Type B pancreatic cell (in vitro differentiated cells): ENCODE results near the gene DOCK4. TPM values are rescaled to one million over a fixed set of nuclear protein-coding genes. Genes with fewer than 3 reads are reported as not detected.

ENCODE experiments used
- DNase-seq: peaks from one replicate; pipeline ENCODE4 v3.0.0; 2021; ENCODE audit warnings: mixed read lengths; ENCODE audit not compliant: unreplicated experiment; ENCODE audit errors: extremely low spot score
- H3K27ac Mint-ChIP-seq: 2 replicates; pipeline ENCODE4 v1.8.0; 2021; ENCODE audit warnings: mild to moderate bottlenecking, mixed read lengths
- H3K27me3 Mint-ChIP-seq: 2 replicates; pipeline ENCODE4 v1.8.0; 2021; ENCODE audit warnings: mixed read lengths
- H3K36me3 Mint-ChIP-seq: 2 replicates; pipeline ENCODE4 v1.8.0; 2021; ENCODE audit warnings: mixed read lengths
- H3K4me1 Mint-ChIP-seq: one replicate; pipeline ENCODE4 v1.8.0; 2021; ENCODE audit warnings: mixed read lengths; ENCODE audit not compliant: unreplicated experiment
- H3K4me3 Mint-ChIP-seq: 2 replicates; pipeline ENCODE4 v1.8.0; 2021; ENCODE audit warnings: mild to moderate bottlenecking, mixed read lengths
- H3K9me3 Mint-ChIP-seq: 2 replicates; pipeline ENCODE4 v1.8.0; 2021; ENCODE audit warnings: mixed read lengths
- total RNA-seq: library from RNA; stranded (reverse); gene quantifications from 2 replicates; pipeline ENCODE4 v1.2.1, GENCODE V29; 2021; ENCODE audit warnings: low replicate concordance
- TF ChIP-seq, protein P1 (sequence below): fragments of 200-600 bp; sonication (generic); conservative IDR thresholded peaks from 2 replicates; pipeline ENCODE4 v1.5.0; 2021; ENCODE audit warnings: antibody characterized with exemption, mild to moderate bottlenecking

Gene DOCK4
- total RNA-seq, 1 donor from 2014 or later, result 24.6 TPM

DNA sequence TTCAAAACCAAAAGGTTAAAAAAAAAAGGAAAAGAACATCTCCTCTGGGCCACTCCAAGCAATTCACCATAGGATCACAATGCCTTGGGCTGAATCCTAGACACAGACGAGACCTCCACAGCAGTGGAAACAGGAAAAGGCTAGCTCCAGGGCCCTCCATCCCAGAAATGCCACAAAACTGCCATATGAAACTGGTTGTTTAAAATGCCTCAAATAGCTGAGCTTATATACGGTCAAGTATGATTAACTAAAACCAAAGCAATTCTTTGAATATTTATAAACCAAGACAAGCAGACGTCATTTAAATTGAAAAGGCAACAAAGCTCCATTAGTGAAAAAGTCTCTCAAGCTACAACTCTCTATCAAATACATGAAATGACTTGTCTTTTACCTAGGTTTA lies 63.1 kb downstream of the DOCK4 start:
- no peak overlapping the region for H3K27ac Mint-ChIP-seq
- H3K4me3 Mint-ChIP-seq, result no peak overlapping the region

DNA sequence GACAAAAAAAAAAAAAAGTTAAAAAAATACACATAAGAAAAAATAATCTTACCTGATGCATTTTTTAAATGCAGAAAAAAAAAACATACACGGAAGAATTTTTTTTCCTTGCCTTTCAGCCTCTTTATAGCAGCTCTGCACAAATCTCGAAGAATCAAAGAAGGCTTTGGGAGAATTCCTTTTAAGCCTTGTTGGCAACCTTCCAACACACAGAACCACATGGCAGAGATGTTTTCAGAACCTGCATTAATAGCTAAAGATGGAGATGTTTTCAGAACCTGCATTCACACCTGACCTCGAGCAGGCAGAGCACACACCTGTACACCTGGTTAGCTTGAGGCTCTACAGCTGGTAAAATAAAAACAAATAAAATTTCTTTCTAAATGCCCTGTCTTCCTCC lies 65.6 kb downstream of the DOCK4 start:
- Mint-ChIP-seq H3K9me3 (no peaks in the 10 kb centered on the region), H3K4me3 (no peak overlapping the region), H3K27me3 (no peaks in the 10 kb centered on the region), H3K27ac (no peak overlapping the region), H3K36me3 (no peaks in the 10 kb centered on the region), H3K4me1 (peaks cover 13% of the 10 kb centered on the region)
- DNase-seq, result no peak
- TF ChIP-seq, protein P1, sequence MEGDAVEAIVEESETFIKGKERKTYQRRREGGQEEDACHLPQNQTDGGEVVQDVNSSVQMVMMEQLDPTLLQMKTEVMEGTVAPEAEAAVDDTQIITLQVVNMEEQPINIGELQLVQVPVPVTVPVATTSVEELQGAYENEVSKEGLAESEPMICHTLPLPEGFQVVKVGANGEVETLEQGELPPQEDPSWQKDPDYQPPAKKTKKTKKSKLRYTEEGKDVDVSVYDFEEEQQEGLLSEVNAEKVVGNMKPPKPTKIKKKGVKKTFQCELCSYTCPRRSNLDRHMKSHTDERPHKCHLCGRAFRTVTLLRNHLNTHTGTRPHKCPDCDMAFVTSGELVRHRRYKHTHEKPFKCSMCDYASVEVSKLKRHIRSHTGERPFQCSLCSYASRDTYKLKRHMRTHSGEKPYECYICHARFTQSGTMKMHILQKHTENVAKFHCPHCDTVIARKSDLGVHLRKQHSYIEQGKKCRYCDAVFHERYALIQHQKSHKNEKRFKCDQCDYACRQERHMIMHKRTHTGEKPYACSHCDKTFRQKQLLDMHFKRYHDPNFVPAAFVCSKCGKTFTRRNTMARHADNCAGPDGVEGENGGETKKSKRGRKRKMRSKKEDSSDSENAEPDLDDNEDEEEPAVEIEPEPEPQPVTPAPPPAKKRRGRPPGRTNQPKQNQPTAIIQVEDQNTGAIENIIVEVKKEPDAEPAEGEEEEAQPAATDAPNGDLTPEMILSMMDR, result no peak

More for the DNA sequence above, 63.1 kb downstream of the DOCK4 start:
- DNase-seq, result no peak
- Mint-ChIP-seq H3K9me3 (no peaks in the 10 kb centered on the region), H3K36me3 (peaks cover 4% of the 10 kb centered on the region), H3K27me3 (no peaks in the 10 kb centered on the region), H3K4me1 (peaks cover 20% of the 10 kb centered on the region)
- TF ChIP-seq, protein P1, result no peak

DNA sequence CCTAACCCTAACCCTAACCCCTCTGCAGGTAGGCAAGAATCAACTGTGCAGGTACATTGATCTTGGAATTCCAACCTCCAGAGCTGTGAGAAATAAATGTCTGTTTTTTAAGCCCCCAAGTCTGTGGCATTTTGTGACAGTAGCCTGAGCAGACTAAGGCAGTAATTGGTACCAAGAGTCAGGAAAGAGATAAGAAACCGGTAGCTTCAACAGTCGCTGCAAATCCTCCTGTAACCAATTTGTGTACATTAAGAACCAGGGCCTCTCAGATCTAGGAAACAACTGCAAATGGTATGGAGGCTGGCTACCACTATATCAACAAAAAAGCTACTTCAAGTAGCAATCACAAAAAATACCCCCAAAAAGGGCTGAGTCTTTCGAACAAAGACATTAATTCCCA lies 67.3 kb downstream of the DOCK4 start:
- Mint-ChIP-seq H3K27me3 (no peaks in the 10 kb centered on the region), H3K4me1 (peaks cover 9% of the 10 kb centered on the region), H3K9me3 (no peaks in the 10 kb centered on the region), H3K4me3 (no peak overlapping the region), H3K36me3 (no peaks in the 10 kb centered on the region), H3K27ac (no peak overlapping the region)
- no peak for DNase-seq
- TF ChIP-seq, protein P1, result no peak

DNA sequence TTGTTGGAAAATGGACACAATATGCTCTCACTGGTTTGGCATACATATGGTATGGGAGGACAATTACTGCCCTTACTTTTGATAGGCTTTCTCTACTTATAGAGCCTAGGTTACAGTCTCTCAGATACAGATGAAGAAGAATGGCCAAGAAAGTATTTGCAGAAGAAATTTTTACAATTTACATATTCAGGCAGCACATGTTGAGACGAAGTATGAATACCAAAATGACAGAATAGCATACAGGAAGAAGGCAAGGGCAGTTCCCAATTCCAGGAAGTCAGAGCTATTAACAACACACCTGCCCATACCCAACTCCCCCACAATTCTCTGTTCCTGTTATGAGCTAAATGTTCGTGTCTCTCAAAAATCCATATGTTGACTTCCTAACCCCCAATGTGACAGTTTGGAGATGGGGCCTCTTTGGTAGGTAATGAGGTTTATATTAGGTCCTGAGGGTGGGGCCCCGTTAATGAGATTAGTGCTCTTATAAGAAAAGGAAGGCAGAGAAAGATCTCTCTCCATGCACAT lies 67.8 kb downstream of the DOCK4 start:
- H3K4me3 Mint-ChIP-seq, result no peak overlapping the region
- TF ChIP-seq, protein P1, result no peak

DNA sequence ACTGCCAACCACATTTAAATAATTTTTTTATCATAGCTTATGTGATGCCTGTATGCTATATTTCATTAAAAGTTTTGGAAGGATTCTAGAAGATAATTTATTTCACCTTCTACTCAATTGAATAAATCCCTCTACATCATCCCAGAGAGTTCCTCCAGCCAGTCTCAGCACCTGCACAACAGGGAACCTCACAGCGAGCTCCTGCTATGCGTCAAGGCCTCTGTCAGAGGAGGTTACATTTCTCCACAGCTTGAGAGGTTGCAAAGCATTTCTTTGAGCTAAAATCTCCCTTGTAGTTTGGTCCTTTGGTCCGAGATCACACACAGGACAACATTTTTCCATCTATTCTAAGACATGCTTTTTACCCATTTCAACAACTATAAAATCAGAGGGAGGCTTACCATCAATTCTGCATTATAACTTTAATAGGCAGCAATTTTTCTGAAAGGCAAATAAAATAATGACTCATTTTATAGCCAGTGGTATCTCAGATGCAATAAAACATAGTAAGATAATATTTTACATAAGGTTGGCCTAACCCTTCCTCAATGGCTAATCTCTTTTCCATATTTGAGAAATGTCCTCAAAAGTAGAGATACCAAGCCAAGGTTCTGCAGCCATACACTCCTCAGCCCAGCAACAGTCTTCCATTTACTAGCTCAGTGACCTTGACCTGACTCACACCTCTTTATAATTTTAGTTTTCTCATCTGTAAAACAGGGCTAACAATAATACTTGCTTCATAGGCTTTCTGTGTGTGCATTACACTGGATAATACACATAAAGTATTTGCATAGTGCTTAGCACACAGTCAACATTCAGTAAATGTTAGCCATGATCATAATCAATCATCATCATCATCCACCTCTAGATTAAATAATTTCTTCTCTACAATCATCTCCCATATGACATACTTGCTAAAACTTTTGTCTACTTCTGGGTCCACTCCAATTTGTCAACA lies 68.8 kb downstream of the DOCK4 start:
- TF ChIP-seq, protein P1, result no peak
- DNase-seq, result no peak
- H3K27ac Mint-ChIP-seq, result no peak overlapping the region
- peaks cover 7% of the 10 kb centered on the region for H3K4me1 Mint-ChIP-seq
- no peak overlapping the region for H3K4me3 Mint-ChIP-seq
- no peaks in the 10 kb centered on the region for H3K9me3 Mint-ChIP-seq
- no peaks in the 10 kb centered on the region for H3K36me3 Mint-ChIP-seq
- H3K27me3 Mint-ChIP-seq, result no peaks in the 10 kb centered on the region

More for the DNA sequence above, 67.8 kb downstream of the DOCK4 start:
- Mint-ChIP-seq H3K27ac (no peak overlapping the region), H3K27me3 (no peaks in the 10 kb centered on the region), H3K9me3 (no peaks in the 10 kb centered on the region), H3K4me1 (peaks cover 4% of the 10 kb centered on the region), H3K36me3 (no peaks in the 10 kb centered on the region)
- DNase-seq, result no peak
